ENCODE results near the gene KCNJ3.

DNA sequence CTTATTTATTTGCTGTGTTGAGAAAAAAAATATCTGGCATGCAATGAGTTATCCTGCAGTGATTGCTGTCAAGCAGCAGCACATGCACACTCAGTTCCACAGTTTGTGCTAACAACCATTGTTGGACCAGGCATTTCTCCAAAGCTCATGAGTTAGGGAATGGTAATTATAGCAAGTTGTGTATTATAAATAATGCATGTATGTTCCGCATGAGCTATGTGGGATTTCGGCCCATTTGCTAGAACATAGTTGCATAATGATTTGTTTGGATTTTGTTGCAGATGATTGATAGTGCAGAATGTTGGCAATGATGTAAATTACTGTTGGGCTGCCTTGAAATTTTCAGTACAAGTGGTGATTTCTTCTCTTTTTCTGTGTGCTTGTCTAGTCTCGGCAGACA lies 10.7 kb downstream of the KCNJ3 start:
- TF ChIP-seq, protein P1, sequence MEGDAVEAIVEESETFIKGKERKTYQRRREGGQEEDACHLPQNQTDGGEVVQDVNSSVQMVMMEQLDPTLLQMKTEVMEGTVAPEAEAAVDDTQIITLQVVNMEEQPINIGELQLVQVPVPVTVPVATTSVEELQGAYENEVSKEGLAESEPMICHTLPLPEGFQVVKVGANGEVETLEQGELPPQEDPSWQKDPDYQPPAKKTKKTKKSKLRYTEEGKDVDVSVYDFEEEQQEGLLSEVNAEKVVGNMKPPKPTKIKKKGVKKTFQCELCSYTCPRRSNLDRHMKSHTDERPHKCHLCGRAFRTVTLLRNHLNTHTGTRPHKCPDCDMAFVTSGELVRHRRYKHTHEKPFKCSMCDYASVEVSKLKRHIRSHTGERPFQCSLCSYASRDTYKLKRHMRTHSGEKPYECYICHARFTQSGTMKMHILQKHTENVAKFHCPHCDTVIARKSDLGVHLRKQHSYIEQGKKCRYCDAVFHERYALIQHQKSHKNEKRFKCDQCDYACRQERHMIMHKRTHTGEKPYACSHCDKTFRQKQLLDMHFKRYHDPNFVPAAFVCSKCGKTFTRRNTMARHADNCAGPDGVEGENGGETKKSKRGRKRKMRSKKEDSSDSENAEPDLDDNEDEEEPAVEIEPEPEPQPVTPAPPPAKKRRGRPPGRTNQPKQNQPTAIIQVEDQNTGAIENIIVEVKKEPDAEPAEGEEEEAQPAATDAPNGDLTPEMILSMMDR (IDR thresholded peaks at IDR 0.05) = no peak
- TF ChIP-seq POLR2AphosphoS5 (IDR thresholded peaks at IDR 0.05) = no peak
- TF ChIP-seq EP300 (IDR thresholded peaks at IDR 0.05) = no peak
- no peak for TF ChIP-seq POLR2A (IDR thresholded peaks at IDR 0.05)
